OCI-LY1 (cell line): ENCODE measurements around the gene SUGCT.

Experiments
- H2AFZ ChIP-seq: fragments of 200-600 bp; sonication (generic), shearing (Covaris generic); 2 replicates; pipeline ENCODE4 v1.6.0; 2014; ENCODE audit warnings: antibody characterized with exemption, mild to moderate bottlenecking, low read length
- H3F3A ChIP-seq: fragments of 200-600 bp; sonication (generic), shearing (Covaris generic); 2 replicates; pipeline ENCODE4 v1.6.0; 2014; ENCODE audit warnings: mild to moderate bottlenecking, antibody characterized with exemption, low read length, moderate library complexity; ENCODE audit not compliant: insufficient read depth
- H3K27ac ChIP-seq: fragments of 200-600 bp; sonication (generic); 2 replicates; pipeline ENCODE4 v1.5.1; 2014; ENCODE audit warnings: low read length, mixed run types, mild to moderate bottlenecking, low read depth; ENCODE audit not compliant: poor library complexity, severe bottlenecking
- H3K27me3 ChIP-seq: fragments of 200-600 bp; sonication (generic); 2 replicates; pipeline ENCODE4 v1.6.0; 2014; ENCODE audit warnings: antibody characterized with exemption, mild to moderate bottlenecking, low read length, moderate library complexity; ENCODE audit not compliant: insufficient read depth
- H3K36me3 ChIP-seq: fragments of 200-600 bp; sonication (generic); 2 replicates; pipeline ENCODE4 v1.6.1; 2014; ENCODE audit warnings: mild to moderate bottlenecking, antibody characterized with exemption, low read length, moderate library complexity, mixed read lengths; ENCODE audit not compliant: insufficient read depth
- H3K4me1 ChIP-seq: fragments of 200-600 bp; sonication (generic); 2 replicates; pipeline ENCODE4 v1.5.1; 2014; ENCODE audit warnings: mild to moderate bottlenecking, low read length, moderate library complexity; ENCODE audit not compliant: insufficient read depth, severe bottlenecking
- H3K4me2 ChIP-seq: fragments of 200-600 bp; sonication (generic), shearing (Covaris generic); 2 replicates; pipeline ENCODE4 v1.6.1; 2014; ENCODE audit warnings: low read length
- H3K4me3 ChIP-seq: fragments of 200-600 bp; sonication (generic); 2 replicates; pipeline ENCODE4 v1.5.1; 2014; ENCODE audit warnings: low read length, low read depth, mild to moderate bottlenecking, mixed read lengths; ENCODE audit not compliant: poor library complexity, severe bottlenecking
- H3K79me2 ChIP-seq: fragments of 200-600 bp; shearing (Covaris generic); 2 replicates; pipeline ENCODE4 v1.6.1; 2016; ENCODE audit warnings: mixed run types, low read length, mixed read lengths; ENCODE audit not compliant: insufficient read depth
- H3K9ac ChIP-seq: fragments of 200-600 bp; sonication (generic), shearing (Covaris generic); 2 replicates; pipeline ENCODE4 v1.6.1; 2014; ENCODE audit warnings: mild to moderate bottlenecking, low read length, mixed read lengths
- H3K9me2 ChIP-seq: fragments of 200-600 bp; sonication (generic), shearing (Covaris generic); 2 replicates; pipeline ENCODE4 v1.6.1; 2014; ENCODE audit warnings: low read depth, mild to moderate bottlenecking, low read length, mixed read lengths
- H3K9me3 ChIP-seq: fragments of 200-600 bp; shearing (Covaris generic); 2 replicates; pipeline ENCODE4 v1.6.1; 2014; ENCODE audit warnings: low read length, mixed read lengths
- H4K20me1 ChIP-seq: fragments of 200-600 bp; sonication (generic), shearing (Covaris generic); 2 replicates; pipeline ENCODE4 v1.6.0; 2016; ENCODE audit warnings: mild to moderate bottlenecking, low read length; ENCODE audit not compliant: insufficient read depth
- CTCF ChIP-seq: fragments of 200-600 bp; sonication (generic), shearing (Covaris generic); IDR thresholded peaks from 2 replicates; pipeline ENCODE4 v1.5.1; 2017; ENCODE audit warnings: mild to moderate bottlenecking, antibody characterized with exemption, low read length, moderate library complexity, mixed read lengths
- EZH2 ChIP-seq: fragments of 200-600 bp; sonication (generic), shearing (Covaris generic); IDR thresholded peaks from 2 replicates; pipeline ENCODE4 v1.8.0; 2017; ENCODE audit warnings: borderline replicate concordance, mixed run types, mild to moderate bottlenecking, antibody characterized with exemption, low read length, moderate library complexity, mixed read lengths

The SUGCT gene

GRCh38 chr7:40234046-40234445 is 99.2 kb downstream of the SUGCT start:
- H3K9me3 ChIP-seq, result no peaks in the 10 kb centered on the region

GRCh38 chr7:40234666-40235065 is 99.9 kb downstream of the SUGCT start:
- Histone ChIP-seq H3K4me3 (no peak overlapping the region), H3K36me3 (no peaks in the 10 kb centered on the region), H3K27me3 (no peaks in the 10 kb centered on the region), H3K4me1 (no peaks in the 10 kb centered on the region), H3K9me2 (no peaks in the 10 kb centered on the region), H3K4me2 (no peak overlapping the region), H3K9me3 (no peaks in the 10 kb centered on the region), H4K20me1 (no peaks in the 10 kb centered on the region), H3K9ac (no peak overlapping the region), H3F3A (no peaks in the 10 kb centered on the region), H3K27ac (no peak overlapping the region), H2AFZ (no peak overlapping the region), H3K79me2 (no peaks in the 10 kb centered on the region)
- TF ChIP-seq EZH2, result no peak
- TF ChIP-seq CTCF, result no peak

More at GRCh38 chr7:40234046-40234445, 99.2 kb downstream of the SUGCT start:
- no peak overlapping the region for H3K27ac ChIP-seq
- H3K27me3 ChIP-seq, result no peaks in the 10 kb centered on the region
- H3K4me3 ChIP-seq, result no peak overlapping the region
- no peak overlapping the region for H2AFZ ChIP-seq
- H3K4me1 ChIP-seq, result no peaks in the 10 kb centered on the region
- H3K36me3 ChIP-seq, result no peaks in the 10 kb centered on the region
- TF ChIP-seq EZH2 (no peak), CTCF (no peak)
- H3K9ac ChIP-seq, result no peak overlapping the region
- no peak overlapping the region for H3K4me2 ChIP-seq
- no peaks in the 10 kb centered on the region for H3F3A ChIP-seq
- H3K79me2 ChIP-seq, result no peaks in the 10 kb centered on the region
- H3K9me2 ChIP-seq, result no peaks in the 10 kb centered on the region
- H4K20me1 ChIP-seq, result no peaks in the 10 kb centered on the region

DNA sequence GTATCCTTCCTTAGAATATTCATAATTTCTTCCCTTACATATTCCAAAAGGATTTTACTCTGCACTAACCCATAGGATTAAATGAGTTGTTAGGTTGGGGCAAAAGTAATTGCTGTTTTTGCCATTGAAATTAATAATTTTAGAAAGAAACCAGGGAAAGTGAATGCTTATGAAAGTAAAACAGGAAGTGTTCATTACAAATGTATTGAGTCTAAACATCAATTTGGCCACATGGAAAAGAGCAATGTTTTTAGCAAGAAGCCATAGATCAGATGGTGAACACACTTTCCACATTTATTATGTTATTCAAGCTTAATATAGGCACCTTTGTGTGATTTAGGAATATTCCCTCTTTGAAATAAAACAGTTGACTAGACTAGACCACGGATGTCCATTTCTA is 102.9 kb downstream of the SUGCT start:
- Histone ChIP-seq H3K9me3 (no peaks in the 10 kb centered on the region), H2AFZ (no peak overlapping the region)
- TF ChIP-seq EZH2, result no peak
- no peak for TF ChIP-seq CTCF

More for the DNA sequence above, 102.9 kb downstream of the SUGCT start:
- Histone ChIP-seq H3K9ac (no peak overlapping the region), H3K4me2 (no peak overlapping the region), H3K27ac (no peak overlapping the region), H3K4me3 (no peak overlapping the region), H3K4me1 (no peaks in the 10 kb centered on the region), H3K27me3 (no peaks in the 10 kb centered on the region), H3K79me2 (no peaks in the 10 kb centered on the region), H4K20me1 (no peaks in the 10 kb centered on the region), H3F3A (no peaks in the 10 kb centered on the region), H3K36me3 (no peaks in the 10 kb centered on the region), H3K9me2 (no peaks in the 10 kb centered on the region)
